Left lobe of liver (tissue), 2 donors: Measurements from ENCODE around the gene GABRG2. TPM values are rescaled to one million over a fixed set of nuclear protein-coding genes. Genes with fewer than 3 reads are reported as not detected.

ENCODE experiments used
- ATAC-seq: fragments of 200-7000 bp; cut with Tn5 transposase; one replicate; pipeline ENCODE4 v1.9.1; 2020; ENCODE audit warnings: mild to moderate bottlenecking, moderate library complexity
- DNase-seq: peaks from one replicate; pipeline ENCODE4 v3.0.0-alpha.2; 2020; ENCODE audit warnings: low spot score
- total RNA-seq: library from RNA; stranded (reverse); gene quantifications from one replicate; pipeline ENCODE4 v1.2.1, GENCODE V29; 2021
- donor health status: DM: no; HTN: no; CAD: no; lungs with moderate emphysema.
- donor health status: DM: no; HTN: yes; CAD: no.

Gene GABRG2
- total RNA-seq, 1 donor from 2014 or later = not detected

DNA sequence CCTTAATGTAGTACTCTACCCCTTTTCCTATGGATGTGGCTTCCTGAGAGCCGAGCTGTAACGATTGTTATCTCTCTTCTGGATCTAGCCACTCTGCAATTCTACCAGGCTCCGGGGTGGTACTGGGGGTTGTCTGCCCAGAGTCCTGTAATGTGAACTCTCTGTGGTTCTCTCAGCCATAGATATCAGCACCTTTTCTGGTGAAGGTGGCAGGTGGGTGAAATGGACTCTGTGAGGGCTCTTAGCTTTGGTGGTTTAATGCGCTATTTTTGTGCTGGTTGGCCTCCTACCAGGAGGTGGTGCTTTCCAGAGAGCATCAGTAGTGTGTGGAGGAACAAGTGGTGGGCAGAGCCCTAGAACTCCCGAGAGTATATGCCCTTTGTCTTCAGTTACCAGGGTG is 122.1 kb downstream of the GABRG2 start:
- DNase-seq = no peak
- no peak for ATAC-seq

DNA sequence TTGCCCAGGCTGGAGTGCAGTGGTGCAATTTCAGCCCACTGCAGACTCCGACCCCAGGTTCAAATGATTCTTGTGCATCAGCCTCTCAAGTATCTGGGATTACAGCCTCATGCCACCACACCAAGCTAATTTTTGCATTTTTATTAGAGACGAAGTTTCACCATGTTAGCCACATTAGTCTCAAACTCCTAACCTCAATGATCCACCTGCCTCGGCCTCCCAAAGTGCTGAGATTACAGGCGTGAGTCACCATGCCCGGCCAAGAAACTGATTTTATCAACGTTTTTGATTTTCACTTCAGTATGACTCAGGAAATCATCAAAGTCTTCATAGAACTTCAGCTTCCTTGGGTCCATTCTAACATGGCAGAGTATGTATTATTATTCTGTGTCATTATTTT is 125.4 kb downstream of the GABRG2 start:
- no peak for ATAC-seq
- DNase-seq = no peak

DNA sequence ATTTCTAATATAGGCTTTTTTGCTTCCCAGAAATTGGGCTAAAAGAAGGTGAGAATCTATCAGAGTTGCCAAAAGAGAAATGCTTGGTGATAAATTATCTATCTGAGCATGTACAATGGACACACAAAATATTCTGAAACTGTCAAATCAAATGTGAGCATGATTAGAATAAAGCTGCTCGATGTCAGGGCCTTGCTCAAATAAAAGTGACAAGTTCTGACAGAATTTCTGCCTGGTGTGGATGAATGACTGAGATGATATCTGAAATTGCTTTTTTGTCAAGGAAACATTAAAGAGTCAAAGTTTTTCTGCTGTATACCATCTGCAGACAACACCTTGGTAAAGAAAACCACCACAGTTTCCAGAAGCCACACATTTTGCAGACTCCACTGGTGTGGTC is 128.8 kb downstream of the GABRG2 start:
- no peak for ATAC-seq

DNA sequence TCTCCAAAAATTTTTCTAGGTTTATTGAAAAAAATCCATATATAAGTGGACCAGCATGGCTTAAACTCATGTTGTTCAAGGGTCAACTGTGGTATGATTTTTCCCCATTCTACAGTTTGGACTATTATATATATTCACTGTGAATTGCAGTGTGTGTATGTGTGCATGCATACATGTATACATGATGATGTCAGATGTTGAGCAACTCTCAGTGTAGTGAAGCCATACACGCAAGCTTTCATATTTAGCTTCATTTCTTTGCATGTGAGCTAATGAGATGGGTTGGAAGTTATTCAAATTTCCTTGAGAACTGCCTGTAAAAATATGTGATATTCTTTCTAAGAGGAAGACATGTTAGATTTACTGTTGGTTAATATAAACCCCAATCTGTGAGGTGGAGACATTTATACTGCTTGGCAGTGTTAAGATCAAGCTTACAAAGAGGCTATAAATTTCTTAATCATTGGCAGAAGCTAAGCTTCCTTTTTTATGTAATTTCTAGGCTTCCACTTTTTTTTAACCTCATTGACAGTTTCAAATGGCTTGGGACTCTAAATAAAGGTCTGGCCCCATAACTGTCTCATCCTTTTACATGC is 134.8 kb downstream of the GABRG2 start:
- ATAC-seq (no peak), DNase-seq (no peak)

More for the DNA sequence above, 128.8 kb downstream of the GABRG2 start:
- DNase-seq = no peak

Other genes starting within 250 kb of the GABRG2 start
- gene GABRA1, start 219.7 kb upstream of the GABRG2 start, total RNA-seq = not detected